Spleen (tissue), 7 donors: ENCODE data around the gene HMGXB3.

Experiments
- POLR2A ChIP-seq, 3 donors: fragments of 450-650 bp; IDR thresholded peaks; one replicate each; pipeline ENCODE4 v1.5.1; 2017; ENCODE audit warnings: antibody characterized with exemption in 3 of 3, mild to moderate bottlenecking in 1 of 3
- TF ChIP-seq, protein P1 (sequence below), 11 experiments: fragments of 200-600 bp in 7 of 11; fragments of 450-650 bp in 4 of 11; sonication (generic) in 4 of 11; IDR thresholded peaks in 8 of 11; conservative IDR thresholded peaks in 3 of 11; 1 replicate in 7 of 11; 2 replicates in 4 of 11; pipeline versions ENCODE4 v1.4.0 to v1.8.0; 2016 to 2021; ENCODE audit warnings: antibody characterized with exemption in 11 of 11, inconsistent platforms in 4 of 11, mild to moderate bottlenecking in 1 of 11
- donor health status: DM: no; HTN: no; CAD: no; lungs with moderate emphysema.
- donor health status: DM: no; HTN: no; CAD: no.
- donor health status: DM: no; HTN: no; CAD: no.

GRCh38 chr5:149959406-149960236 is 40.9 kb upstream of the HMGXB3 start:
- TF ChIP-seq, protein P1, sequence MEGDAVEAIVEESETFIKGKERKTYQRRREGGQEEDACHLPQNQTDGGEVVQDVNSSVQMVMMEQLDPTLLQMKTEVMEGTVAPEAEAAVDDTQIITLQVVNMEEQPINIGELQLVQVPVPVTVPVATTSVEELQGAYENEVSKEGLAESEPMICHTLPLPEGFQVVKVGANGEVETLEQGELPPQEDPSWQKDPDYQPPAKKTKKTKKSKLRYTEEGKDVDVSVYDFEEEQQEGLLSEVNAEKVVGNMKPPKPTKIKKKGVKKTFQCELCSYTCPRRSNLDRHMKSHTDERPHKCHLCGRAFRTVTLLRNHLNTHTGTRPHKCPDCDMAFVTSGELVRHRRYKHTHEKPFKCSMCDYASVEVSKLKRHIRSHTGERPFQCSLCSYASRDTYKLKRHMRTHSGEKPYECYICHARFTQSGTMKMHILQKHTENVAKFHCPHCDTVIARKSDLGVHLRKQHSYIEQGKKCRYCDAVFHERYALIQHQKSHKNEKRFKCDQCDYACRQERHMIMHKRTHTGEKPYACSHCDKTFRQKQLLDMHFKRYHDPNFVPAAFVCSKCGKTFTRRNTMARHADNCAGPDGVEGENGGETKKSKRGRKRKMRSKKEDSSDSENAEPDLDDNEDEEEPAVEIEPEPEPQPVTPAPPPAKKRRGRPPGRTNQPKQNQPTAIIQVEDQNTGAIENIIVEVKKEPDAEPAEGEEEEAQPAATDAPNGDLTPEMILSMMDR (IDR thresholded peaks at IDR 0.05 in 8 of 11, conservative IDR thresholded peaks at IDR 0.05 in 3 of 11), result peak in 7 of 11 experiments; percentile 22 to 55 (median 51)
- no peak for TF ChIP-seq POLR2A (IDR thresholded peaks at IDR 0.05)
